CD14-positive monocyte (primary cell): ENCODE results near the gene CYB5D1. TPM values are rescaled to one million over a fixed set of nuclear protein-coding genes. Genes with fewer than 3 reads are reported as not detected.

ENCODE experiments used
- DNase-seq, 3 donors: peaks; one replicate each; pipeline ENCODE4 v3.0.0-alpha.2; 2011 to 2022
- H2AFZ ChIP-seq: 2 replicates; pipeline ENCODE4 v1.6.0; 2012; ENCODE audit warnings: mild to moderate bottlenecking, low read depth, low read length, inconsistent platforms; ENCODE audit not compliant: insufficient read depth, poor library complexity, severe bottlenecking
- H3K27ac ChIP-seq, 2 donors: 1 replicate in 1 of 2; 2 replicates in 1 of 2; pipeline ENCODE4 v1.5.1; 2012 to 2013; ENCODE audit warnings: low read length in 2 of 2, control low read depth in 1 of 2, inconsistent platforms in 1 of 2, low read depth in 1 of 2, mild to moderate bottlenecking in 1 of 2
- H3K27me3 ChIP-seq, 2 donors: one replicate each; pipeline versions ENCODE4 v1.6.0 to v1.6.1; 2011 to 2013; ENCODE audit warnings: low read length in 2 of 2; ENCODE audit not compliant: control insufficient read depth in 2 of 2, insufficient read depth in 2 of 2
- H3K36me3 ChIP-seq, 2 donors: replicated peaks in 1 of 2; 1 replicate in 1 of 2; 2 replicates in 1 of 2; pipeline versions ENCODE4 v1.5.1 to v1.6.1; 2012 to 2013; ENCODE audit warnings: low read length in 2 of 2, control low read depth in 1 of 2, inconsistent platforms in 1 of 2, mild to moderate bottlenecking in 1 of 2; ENCODE audit not compliant: insufficient read depth in 2 of 2, control insufficient read depth in 1 of 2
- H3K4me1 ChIP-seq, 2 donors: 1 replicate in 1 of 2; 2 replicates in 1 of 2; pipeline versions ENCODE4 v1.5.1 to v1.6.1; 2012 to 2013; ENCODE audit warnings: low read length in 2 of 2, control low read depth in 1 of 2, inconsistent platforms in 1 of 2, mild to moderate bottlenecking in 1 of 2, moderate library complexity in 1 of 2; ENCODE audit not compliant: insufficient read depth in 2 of 2, control insufficient read depth in 1 of 2
- H3K4me2 ChIP-seq: replicated peaks from 2 replicates; pipeline ENCODE3; 2012; ENCODE audit warnings: low read length, moderate library complexity, mild to moderate bottlenecking; ENCODE audit not compliant: poor library complexity, severe bottlenecking; ENCODE audit errors: extremely low read depth
- H3K4me3 ChIP-seq, 3 experiments: fragments of 200-600 bp in 1 of 3; sonication (generic) in 1 of 3; replicated peaks in 1 of 3; 1 replicate in 2 of 3; 2 replicates in 1 of 3; pipeline ENCODE4 v1.5.1; 2011 to 2013; ENCODE audit warnings: low read length in 3 of 3, mild to moderate bottlenecking in 3 of 3, control low read depth in 2 of 3, low read depth in 2 of 3, inconsistent platforms in 1 of 3, moderate library complexity in 1 of 3
- H3K79me2 ChIP-seq: 2 replicates; pipeline ENCODE4 v1.6.0; 2012; ENCODE audit warnings: mild to moderate bottlenecking, control low read depth, inconsistent platforms, low read length, moderate library complexity; ENCODE audit not compliant: insufficient read depth
- H3K9ac ChIP-seq: 2 replicates; pipeline ENCODE4 v1.6.0; 2017; ENCODE audit warnings: low read length, mild to moderate bottlenecking; ENCODE audit not compliant: insufficient read depth, poor library complexity, severe bottlenecking
- H3K9me3 ChIP-seq, 2 donors: replicated peaks in 1 of 2; 1 replicate in 1 of 2; 2 replicates in 1 of 2; pipeline versions ENCODE4 v1.5.1 to v1.6.1; 2012 to 2013; ENCODE audit warnings: low read length in 2 of 2, control low read depth in 1 of 2; ENCODE audit not compliant: control insufficient read depth in 1 of 2, insufficient read depth in 1 of 2
- H4K20me1 ChIP-seq: 2 replicates; pipeline ENCODE4 v1.6.0; 2012; ENCODE audit warnings: mild to moderate bottlenecking, low read length, control low read depth, moderate library complexity; ENCODE audit not compliant: insufficient read depth
- H3K27ac Mint-ChIP-seq, 7 donors: one replicate each; pipeline ENCODE4 v1.8.0; 2020; ENCODE audit warnings: mild to moderate bottlenecking in 7 of 7, mixed read lengths in 7 of 7, moderate library complexity in 6 of 7, inconsistent platforms in 2 of 7
- H3K27me3 Mint-ChIP-seq, 3 donors: one replicate each; pipeline ENCODE4 v1.8.0; 2021 to 2022; ENCODE audit warnings: low read depth in 3 of 3, mild to moderate bottlenecking in 3 of 3, mixed read lengths in 3 of 3, moderate library complexity in 3 of 3, inconsistent platforms in 1 of 3
- H3K36me3 Mint-ChIP-seq, 2 donors: one replicate each; pipeline ENCODE4 v1.8.0; 2020; ENCODE audit warnings: mixed read lengths in 2 of 2, inconsistent platforms in 1 of 2, mild to moderate bottlenecking in 1 of 2
- H3K4me1 Mint-ChIP-seq: one replicate; pipeline ENCODE4 v1.8.0; 2020; ENCODE audit warnings: mild to moderate bottlenecking, mixed read lengths
- H3K4me3 Mint-ChIP-seq, 2 donors: one replicate each; pipeline ENCODE4 v1.8.0; 2020; ENCODE audit warnings: mild to moderate bottlenecking in 2 of 2, mixed read lengths in 2 of 2, moderate library complexity in 1 of 2
- H3K9me3 Mint-ChIP-seq, 7 donors: one replicate each; pipeline ENCODE4 v1.8.0; 2020 to 2022; ENCODE audit warnings: mixed read lengths in 7 of 7, mild to moderate bottlenecking in 6 of 7, moderate library complexity in 6 of 7, inconsistent platforms in 2 of 7
- CTCF ChIP-seq: fragments of 200-600 bp; IDR thresholded peaks from one replicate; pipeline ENCODE4 v1.8.0; 2022; ENCODE audit warnings: antibody characterized with exemption, mild to moderate bottlenecking
- WGBS: methylation state at CpG from one replicate; pipeline ENCODE4 v1.1.5; 2013; ENCODE audit warnings: missing lambda C conversion rate; ENCODE audit not compliant: insufficient coverage; 5-methylcytosine and 5-hydroxymethylcytosine counted together
- intact Hi-C, 2 donors: fragments of 100-400 bp; cut with micrococcal nuclease; formaldehyde crosslinking; loops; one replicate each; pipeline versions ENCODE4 v1.15.0 to v1.15.1; 2023
- polyA plus RNA-seq, 3 donors: library from polyadenylated mRNA; depleted of rRNA in 1 of 3; unstranded in 2 of 3; stranded (reverse) in 1 of 3; fragments of 300-500 nt in 2 of 3; fragments of >200 nt in 1 of 3; fragmentation: Illumina TruSeq in 2 of 3; gene quantifications; 1 replicate in 2 of 3; 2 replicates in 1 of 3; pipeline ENCODE4 v1.2.3, GENCODE V29; 2012 to 2021

The CYB5D1 gene
- polyA plus RNA-seq, 3 donors = 0.50 to 4.8 (median 0.98) TPM

GRCh38 chr17:7842380-7843256, 15.2 kb upstream of the CYB5D1 start:
- no peak for TF ChIP-seq CTCF
- H3K9ac ChIP-seq = peak overlapping the region; percentile 100
- no peaks in the 10 kb centered on the region for H3K9me3 ChIP-seq
- peaks cover 0 to 5% (median 0%) of the 10 kb centered on the region in 7 donors for H3K9me3 Mint-ChIP-seq
- DNase-seq = peak; percentile 98 to 100 (median 99)
- H3K27ac ChIP-seq = peak overlapping the region; percentile 98 to 100
- peaks cover 70% of the 10 kb centered on the region for H3K79me2 ChIP-seq
- H3K4me1 Mint-ChIP-seq = peaks cover 41% of the 10 kb centered on the region
- H3K27me3 ChIP-seq = no peaks in the 10 kb centered on the region
- peak overlapping the region; percentile 97 to 100 (median 100) for H3K27ac Mint-ChIP-seq
- H4K20me1 ChIP-seq = peaks cover 40% of the 10 kb centered on the region
- peaks cover 47 to 49% of the 10 kb centered on the region in 2 donors for H3K4me1 ChIP-seq
- peak overlapping the region; percentile 78 for H3K4me2 ChIP-seq
- peaks cover 0 to 14% (median 6%) of the 10 kb centered on the region in 3 donors for H3K27me3 Mint-ChIP-seq
- H2AFZ ChIP-seq = no peak overlapping the region
- H3K4me3 ChIP-seq = peak overlapping the region; percentile 79 to 92 (median 81)
- peaks cover 37 to 53% of the 10 kb centered on the region in 2 donors for H3K36me3 Mint-ChIP-seq
- peaks cover 23 to 26% of the 10 kb centered on the region in 2 donors for H3K36me3 ChIP-seq
- intact Hi-C loops = loop anchor here (2.0 to 5.0 kb wide), 6 partner anchors 14 to 360 kb away; partner anchors contain the start of genes CD68 (in 2 of the 2), NAA38 (in 2 of the 2), CNTROB (in 1 of the 2) and POLR2A (in 1 of the 2)
- H3K4me3 Mint-ChIP-seq = peak overlapping the region; percentile 98 to 99
- WGBS = under 1% methylated on average over 33 of the region's 47 CpGs

GRCh38 chr17:7843257-7843535, 14.6 kb upstream of the CYB5D1 start:
- peaks cover 70% of the 10 kb centered on the region for H3K79me2 ChIP-seq
- Mint-ChIP-seq H3K27ac (peak overlapping the region; percentile 97 to 100 (median 100)), H3K27me3 (peaks cover 0 to 14% (median 6%) of the 10 kb centered on the region in 3 donors), H3K4me3 (peak overlapping the region; percentile 98 to 99), H3K36me3 (peaks cover 38 to 59% of the 10 kb centered on the region in 2 donors), H3K4me1 (peaks cover 37% of the 10 kb centered on the region), H3K9me3 (peaks cover 0 to 5% (median 0%) of the 10 kb centered on the region in 7 donors)
- H3K9ac ChIP-seq = peak overlapping the region; percentile 100
- H3K4me3 ChIP-seq = peak overlapping the region; percentile 79 to 92 (median 81)
- no peaks in the 10 kb centered on the region for H3K9me3 ChIP-seq
- H4K20me1 ChIP-seq = peaks cover 46% of the 10 kb centered on the region
- H3K4me2 ChIP-seq = peak overlapping the region; percentile 78
- peaks cover 43 to 45% of the 10 kb centered on the region in 2 donors for H3K4me1 ChIP-seq
- peak overlapping the region; percentile 98 to 100 for H3K27ac ChIP-seq
- WGBS = under 1% methylated on average over 17 of the region's 17 CpGs
- no peak for DNase-seq
- no peak overlapping the region for H2AFZ ChIP-seq
- TF ChIP-seq CTCF = no peak
- peaks cover 27 to 31% of the 10 kb centered on the region in 2 donors for H3K36me3 ChIP-seq
- H3K27me3 ChIP-seq = no peaks in the 10 kb centered on the region
- intact Hi-C loops = loop anchor here (2.0 to 5.0 kb wide), 6 partner anchors 14 to 361 kb away; partner anchors contain the start of genes CD68 (in 2 of the 2), NAA38 (in 2 of the 2), CNTROB (in 1 of the 2) and POLR2A (in 1 of the 2)
